ENCODE measurements around the gene SLC22A8.

SLC22A8 gene

GRCh38 chr11:62980133-62980760, 35.4 kb downstream of the SLC22A8 start:
- TF ChIP-seq CTCF (IDR thresholded peaks at IDR 0.05; ENCODE audit: insufficient read depth, low read depth, low read length, missing control alignments) = no peak
- no peak overlapping the region for H3K4me3 ChIP-seq (ENCODE audit: low read length)
- DNase-seq (ENCODE audit: low read depth) = peak; percentile 27

- no peak overlapping the region for H3K4me3 ChIP-seq (ENCODE audit: low read length)
- TF ChIP-seq CTCF (IDR thresholded peaks at IDR 0.05; ENCODE audit: insufficient read depth, low read depth, low read length, missing control alignments) = no peak
- DNase-seq (ENCODE audit: low read depth) = no peak
Measured at GRCh38 chr11:62976109-62976508, 39.5 kb downstream of the SLC22A8 start.

GRCh38 chr11:62974848-62975522, 40.7 kb downstream of the SLC22A8 start:
- DNase-seq (ENCODE audit: low read depth) = peak; percentile 14
- peak; percentile 53 for TF ChIP-seq CTCF (IDR thresholded peaks at IDR 0.05; ENCODE audit: insufficient read depth, low read depth, low read length, missing control alignments)
- no peak overlapping the region for H3K4me3 ChIP-seq (ENCODE audit: low read length)

GRCh38 chr11:62965574-62965973, 50.1 kb downstream of the SLC22A8 start:
- no peak for TF ChIP-seq CTCF (IDR thresholded peaks at IDR 0.05; ENCODE audit: insufficient read depth, low read depth, low read length, missing control alignments)
- no peak overlapping the region for H3K4me3 ChIP-seq (ENCODE audit: low read length)
- DNase-seq (ENCODE audit: low read depth) = no peak

- H3K4me3 ChIP-seq (ENCODE audit: low read length) = no peak overlapping the region
- no peak for DNase-seq (ENCODE audit: low read depth)
- no peak for TF ChIP-seq CTCF (IDR thresholded peaks at IDR 0.05; ENCODE audit: insufficient read depth, low read depth, low read length, missing control alignments)
Measured at GRCh38 chr11:62962391-62962790, 53.2 kb downstream of the SLC22A8 start.

- no peak for TF ChIP-seq CTCF (IDR thresholded peaks at IDR 0.05; ENCODE audit: insufficient read depth, low read depth, low read length, missing control alignments)
- DNase-seq (ENCODE audit: low read depth) = no peak
- no peak overlapping the region for H3K4me3 ChIP-seq (ENCODE audit: low read length)
Measured at GRCh38 chr11:62961017-62961570, 54.5 kb downstream of the SLC22A8 start.

Measured in epithelial cell of esophagus (primary cell).